ENCODE measurements around the gene ZNF398.
"Not testable (repeated sequence)": the region's sequence is repeated elsewhere in the genome, so short reads cannot be mapped to it uniquely, and the experiment has no call there.

ZNF398 gene

GRCh38 chr7:149141893-149142292, 5.4 kb upstream of the ZNF398 start:
- Histone ChIP-seq H3K27me3 (ENCODE audit: low read depth, low read length) (no peaks in the 10 kb centered on the region), H3K36me3 (replicated peaks; ENCODE audit: low read depth, low read length) (peaks cover 16% of the 10 kb centered on the region), H3K4me3 (ENCODE audit: low read length) (no peak overlapping the region), H3K9ac (ENCODE audit: low read length) (no peak overlapping the region), H3K79me2 (ENCODE audit: low read length) (peaks cover 21% of the 10 kb centered on the region), H3K9me3 (ENCODE audit: insufficient read depth, low read length) (no peaks in the 10 kb centered on the region), H4K20me1 (ENCODE audit: insufficient read depth, low read length) (no peaks in the 10 kb centered on the region), H2AFZ (ENCODE audit: low read depth, low read length) (no peak overlapping the region), H3K4me1 (ENCODE audit: low read length) (peaks cover 9% of the 10 kb centered on the region), H3K4me2 (ENCODE audit: low read length) (no peak overlapping the region), H3K27ac (ENCODE audit: low read length) (no peak overlapping the region)
- no peak for TF ChIP-seq EZH2phosphoT487 (IDR thresholded peaks at IDR 0.05; ENCODE audit: low read depth)
- TF ChIP-seq, protein P1, sequence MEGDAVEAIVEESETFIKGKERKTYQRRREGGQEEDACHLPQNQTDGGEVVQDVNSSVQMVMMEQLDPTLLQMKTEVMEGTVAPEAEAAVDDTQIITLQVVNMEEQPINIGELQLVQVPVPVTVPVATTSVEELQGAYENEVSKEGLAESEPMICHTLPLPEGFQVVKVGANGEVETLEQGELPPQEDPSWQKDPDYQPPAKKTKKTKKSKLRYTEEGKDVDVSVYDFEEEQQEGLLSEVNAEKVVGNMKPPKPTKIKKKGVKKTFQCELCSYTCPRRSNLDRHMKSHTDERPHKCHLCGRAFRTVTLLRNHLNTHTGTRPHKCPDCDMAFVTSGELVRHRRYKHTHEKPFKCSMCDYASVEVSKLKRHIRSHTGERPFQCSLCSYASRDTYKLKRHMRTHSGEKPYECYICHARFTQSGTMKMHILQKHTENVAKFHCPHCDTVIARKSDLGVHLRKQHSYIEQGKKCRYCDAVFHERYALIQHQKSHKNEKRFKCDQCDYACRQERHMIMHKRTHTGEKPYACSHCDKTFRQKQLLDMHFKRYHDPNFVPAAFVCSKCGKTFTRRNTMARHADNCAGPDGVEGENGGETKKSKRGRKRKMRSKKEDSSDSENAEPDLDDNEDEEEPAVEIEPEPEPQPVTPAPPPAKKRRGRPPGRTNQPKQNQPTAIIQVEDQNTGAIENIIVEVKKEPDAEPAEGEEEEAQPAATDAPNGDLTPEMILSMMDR (IDR thresholded peaks at IDR 0.05; ENCODE audit: low read depth, low read length): no peak

DNA sequence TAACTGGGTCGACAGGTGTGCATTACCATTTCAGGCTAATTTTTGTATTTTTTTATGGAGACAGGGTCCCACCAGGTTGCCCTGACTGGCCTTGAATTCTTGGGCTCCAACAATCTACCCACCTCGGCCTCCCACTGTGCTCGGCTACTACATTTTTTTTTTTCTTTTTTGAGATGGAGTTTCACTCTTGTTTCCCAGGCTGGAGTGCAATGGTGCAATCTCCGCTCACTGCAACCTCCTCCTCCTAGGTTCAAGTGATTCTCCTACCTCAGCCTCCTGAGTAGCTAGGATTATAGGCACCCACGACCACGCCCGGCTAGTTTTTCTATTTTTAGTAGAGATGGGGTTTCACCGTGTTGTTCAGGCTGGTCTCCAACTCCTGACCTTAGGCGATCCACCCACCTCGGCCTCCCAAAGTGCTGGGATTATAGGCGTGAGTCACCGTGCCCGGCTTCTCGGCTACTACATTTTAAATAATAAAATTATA, 2.8 kb upstream of the ZNF398 start:
- Histone ChIP-seq H3K79me2 (ENCODE audit: low read length) (peaks cover 45% of the 10 kb centered on the region), H3K4me1 (ENCODE audit: low read length) (peaks cover 13% of the 10 kb centered on the region), H3K36me3 (replicated peaks; ENCODE audit: low read depth, low read length) (peaks cover 14% of the 10 kb centered on the region)
- H3K9ac ChIP-seq (ENCODE audit: low read length); H3K27ac ChIP-seq (ENCODE audit: low read length); H3K4me3 ChIP-seq (ENCODE audit: low read length); H2AFZ ChIP-seq (ENCODE audit: low read depth, low read length); H3K4me2 ChIP-seq (ENCODE audit: low read length); H3K9me3 ChIP-seq (ENCODE audit: insufficient read depth, low read length); H3K27me3 ChIP-seq (ENCODE audit: low read depth, low read length); H4K20me1 ChIP-seq (ENCODE audit: insufficient read depth, low read length): not testable (repeated sequence)

DNA sequence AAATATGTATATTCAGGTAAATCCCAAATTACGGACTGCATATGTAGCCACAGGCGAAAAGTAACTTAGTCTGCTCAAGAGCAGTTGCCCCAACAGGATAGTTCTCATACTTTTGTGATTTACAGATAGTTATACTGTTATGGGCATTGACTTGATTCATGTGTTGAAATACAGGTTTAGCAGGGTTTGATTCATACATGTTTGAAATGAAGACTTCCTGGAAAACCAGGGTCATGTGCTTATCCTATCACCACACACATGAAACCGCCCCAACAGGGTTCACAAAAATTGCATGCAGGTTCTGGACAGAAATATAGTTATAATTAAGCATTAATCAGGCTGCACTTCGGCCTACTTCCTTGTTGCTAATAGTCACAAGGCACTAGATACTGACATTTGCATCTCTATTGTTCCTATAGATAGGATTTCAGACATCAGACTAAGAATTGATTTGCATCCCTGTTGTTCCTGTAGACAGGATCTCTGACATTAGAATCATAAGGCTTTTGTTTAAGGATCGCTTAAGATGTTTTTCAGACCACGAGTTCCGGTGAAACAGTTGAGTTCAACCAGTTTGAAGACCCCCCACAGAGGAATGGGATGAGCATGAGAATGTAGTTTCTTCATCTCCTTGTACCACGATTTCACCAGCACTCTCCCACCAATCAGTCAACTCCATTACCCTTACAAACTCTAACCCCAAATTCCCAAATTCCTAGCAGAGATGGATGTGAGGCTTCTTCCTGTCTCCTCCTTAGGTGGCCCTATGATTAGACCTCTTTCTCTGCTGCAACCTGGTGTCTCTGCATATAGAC, 2.0 kb upstream of the ZNF398 start:
- Histone ChIP-seq H3K79me2 (ENCODE audit: low read length) (peaks cover 53% of the 10 kb centered on the region), H3K36me3 (replicated peaks; ENCODE audit: low read depth, low read length) (peaks cover 17% of the 10 kb centered on the region), H4K20me1 (ENCODE audit: insufficient read depth, low read length) (no peaks in the 10 kb centered on the region), H3K4me1 (ENCODE audit: low read length) (peaks cover 13% of the 10 kb centered on the region), H2AFZ (ENCODE audit: low read depth, low read length) (no peak overlapping the region), H3K4me3 (ENCODE audit: low read length) (peak overlapping the region; percentile 95; the same call in 1 of the 2 replicates), H3K9ac (ENCODE audit: low read length) (no peak overlapping the region), H3K9me3 (ENCODE audit: insufficient read depth, low read length) (no peaks in the 10 kb centered on the region), H3K4me2 (ENCODE audit: low read length) (peak overlapping the region; percentile 59; the same call in 1 of the 2 replicates), H3K27me3 (ENCODE audit: low read depth, low read length) (no peaks in the 10 kb centered on the region), H3K27ac (ENCODE audit: low read length) (no peak overlapping the region)
- TF ChIP-seq, protein P1 (IDR thresholded peaks at IDR 0.05; ENCODE audit: low read depth, low read length): no peak
- no peak for TF ChIP-seq EZH2phosphoT487 (IDR thresholded peaks at IDR 0.05; ENCODE audit: low read depth)

DNA sequence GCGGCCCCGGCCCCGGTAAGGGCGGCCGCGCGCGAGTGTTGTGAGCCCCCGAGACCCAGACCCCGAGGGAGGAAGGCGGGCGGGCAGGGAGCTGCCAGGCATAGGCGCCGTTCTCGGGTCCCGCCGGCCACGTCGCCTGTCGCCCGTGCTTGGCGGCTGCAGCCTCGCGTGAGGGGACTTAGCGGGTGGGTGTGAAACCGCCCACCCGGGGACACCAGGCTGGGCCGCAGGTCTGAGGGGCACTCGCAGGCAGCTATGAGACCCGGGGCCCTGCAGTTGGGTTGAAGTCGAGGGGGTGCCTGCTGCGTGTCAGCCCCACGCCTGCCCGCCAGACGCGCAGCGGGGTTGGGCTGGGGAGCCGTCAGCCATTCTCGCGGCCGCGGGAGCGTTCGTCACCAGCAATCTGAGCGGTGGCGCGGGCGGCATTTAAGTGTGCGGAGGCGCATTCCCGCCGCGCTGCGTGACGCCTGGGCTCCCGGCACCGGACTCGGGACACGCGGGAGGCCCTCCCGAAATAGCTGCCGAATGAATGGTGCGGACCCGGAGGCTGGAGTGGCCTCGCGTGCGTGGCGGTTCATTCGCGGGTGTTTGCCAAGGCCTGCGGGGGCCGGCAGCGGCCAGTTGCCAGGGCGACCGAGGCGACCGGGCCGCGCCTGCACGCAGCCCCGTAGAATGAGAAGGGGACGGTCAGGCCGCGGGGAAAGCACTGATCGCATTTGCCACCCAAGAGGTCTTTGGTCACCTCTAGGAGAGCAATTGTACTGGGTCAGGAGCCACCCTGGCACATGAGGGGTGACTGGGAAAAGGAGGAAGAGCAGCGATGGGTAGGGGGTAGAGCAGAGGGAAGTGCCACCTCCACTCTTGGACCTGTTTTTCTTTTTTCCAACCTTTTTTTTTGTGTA, 750 bp downstream of the ZNF398 start:
- no peaks in the 10 kb centered on the region for H3K9me3 ChIP-seq (ENCODE audit: insufficient read depth, low read length)
- no peaks in the 10 kb centered on the region for H3K27me3 ChIP-seq (ENCODE audit: low read depth, low read length)
- no peak for TF ChIP-seq EZH2phosphoT487 (IDR thresholded peaks at IDR 0.05; ENCODE audit: low read depth)
- TF ChIP-seq, protein P1 (IDR thresholded peaks at IDR 0.05; ENCODE audit: low read depth, low read length): no peak
- H3K36me3 ChIP-seq (replicated peaks; ENCODE audit: low read depth, low read length): peaks cover 12% of the 10 kb centered on the region
- H4K20me1 ChIP-seq (ENCODE audit: insufficient read depth, low read length): 0 out of 2 replicates have a peak, but pooled peaks cover 3% of the 10 kb centered on the region
- peak overlapping the region; percentile 95 for H3K4me3 ChIP-seq (ENCODE audit: low read length)
- peak overlapping the region; percentile 72 for H3K4me2 ChIP-seq (ENCODE audit: low read length)
- peak overlapping the region; percentile 68; the same call in 1 of the 2 replicates for H2AFZ ChIP-seq (ENCODE audit: low read depth, low read length)
- peak overlapping the region; percentile 45 for H3K27ac ChIP-seq (ENCODE audit: low read length)
- H3K79me2 ChIP-seq (ENCODE audit: low read length): peaks cover 79% of the 10 kb centered on the region
- peaks cover 13% of the 10 kb centered on the region for H3K4me1 ChIP-seq (ENCODE audit: low read length)
- peak overlapping the region; percentile 81 for H3K9ac ChIP-seq (ENCODE audit: low read length)

All from OCI-LY3 (cell line).